Left cardiac atrium (tissue), 4 donors: ENCODE measurements around the gene DNPH1. TPM values are rescaled to one million over a fixed set of nuclear protein-coding genes. Genes with fewer than 3 reads are reported as not detected.

Source experiments
- ATAC-seq, 2 donors: fragments of 200-7000 bp; cut with Tn5 transposase; one replicate each; pipeline ENCODE4 v1.9.1; 2020; ENCODE audit warnings: mild to moderate bottlenecking in 2 of 2, moderate library complexity in 2 of 2
- DNase-seq: peaks from one replicate; pipeline ENCODE4 v3.0.0-alpha.2; 2020
- intact Hi-C, 2 donors: fragments of 100-400 bp; cut with DNase I; formaldehyde crosslinking; loops; one replicate each; pipeline versions ENCODE4 v1.14.1 to v1.15.1; 2022 to 2023
- total RNA-seq, 2 donors: library from RNA; stranded (reverse); fragmentation: NEBNext Ultra II Directional; extraction: Animal tissue kit (Norgen Biotek cat#: 25700); gene quantifications; one replicate each; pipeline ENCODE4 v1.2.1, GENCODE V29; 2021
- donor health status: DM: no; HTN: yes; CAD: no.
- donor health status: DM: no; HTN: yes; CAD: no; lungs with severe emphysema.
- donor health status: DM: yes; HTN: yes; CAD: no.
- donor health status: Dilated cardiomyopathy.

Gene DNPH1
- total RNA-seq, 2 donors from 2014 or later, result 22.7 to 35.4 TPM

DNA sequence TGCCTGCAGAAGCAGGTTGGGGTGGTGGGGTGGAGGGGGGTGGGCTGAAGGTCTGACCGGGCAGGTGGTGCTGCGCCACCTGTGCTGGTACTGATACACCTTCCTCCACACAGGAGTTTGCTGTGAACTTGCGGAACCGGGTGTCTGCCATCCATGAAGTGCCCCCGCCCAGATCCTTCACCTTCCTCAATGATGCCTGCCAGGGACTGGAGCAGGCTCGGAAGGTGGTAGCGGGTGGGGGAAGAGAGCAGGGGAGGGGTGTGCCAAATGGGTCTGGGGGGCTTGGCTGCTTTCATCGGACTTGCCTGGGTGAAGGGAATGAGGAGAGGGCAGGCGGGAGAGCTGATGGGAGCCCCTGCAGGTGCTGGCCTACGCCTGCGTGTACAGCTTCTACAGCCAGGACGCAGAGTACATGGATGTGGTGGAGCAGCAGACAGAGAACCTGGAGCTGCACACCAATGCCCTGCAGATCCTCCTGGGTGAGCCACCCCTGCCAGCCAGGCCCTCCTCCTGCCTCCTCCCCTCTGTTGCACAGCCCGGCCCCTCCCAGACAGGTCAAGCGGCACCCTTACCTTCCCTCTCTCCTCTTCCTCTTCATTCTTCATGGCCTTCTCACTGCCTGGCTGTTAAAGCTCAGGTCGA is 6.7 kb downstream of the DNPH1 start:
- DNase-seq, result no peak
- intact Hi-C loops, result no loop called here
- no peak for ATAC-seq

DNA sequence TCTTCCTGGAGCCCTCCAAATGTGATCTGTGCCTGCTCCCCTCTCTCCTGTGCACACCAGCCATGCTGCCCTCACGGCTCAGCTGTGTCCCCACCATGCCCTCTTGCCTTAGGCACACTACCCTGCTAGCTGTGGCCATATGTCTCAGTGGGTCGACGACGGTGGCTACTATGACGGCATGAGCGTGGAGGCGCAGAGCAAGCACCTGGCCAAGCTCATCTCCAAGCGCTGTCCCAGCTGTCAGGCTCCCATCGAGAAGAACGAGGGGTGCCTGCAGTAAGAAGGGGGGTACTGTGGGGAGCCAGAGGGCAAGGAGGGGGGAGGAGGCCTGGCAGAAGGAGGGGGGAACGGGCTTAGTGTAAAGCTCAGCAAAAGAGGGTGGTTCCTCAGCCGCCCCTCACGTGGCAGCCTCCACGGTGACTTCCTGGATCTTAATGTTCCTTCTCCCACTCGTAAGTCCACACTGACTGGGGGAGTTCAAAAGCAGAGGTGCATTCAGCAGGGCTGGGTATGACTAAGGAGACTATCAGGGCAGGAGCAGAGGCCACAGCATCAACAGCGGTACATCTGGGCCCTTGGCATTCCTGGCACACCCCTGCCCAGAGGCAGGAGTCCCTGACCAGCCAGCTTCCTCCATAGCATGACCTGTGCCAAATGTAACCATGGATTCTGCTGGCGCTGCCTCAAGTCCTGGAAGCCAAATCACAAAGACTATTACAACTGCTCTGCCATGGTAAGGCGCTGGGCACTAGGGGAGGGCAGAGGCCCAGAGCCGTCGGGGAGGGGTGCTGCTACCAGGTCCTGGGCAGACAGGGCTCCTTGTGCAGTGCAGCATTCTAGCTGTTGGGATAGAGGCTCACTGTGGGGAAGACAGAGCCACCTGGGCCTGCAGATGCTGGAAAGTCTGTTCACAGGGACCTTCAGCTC is 8.0 kb downstream of the DNPH1 start:
- intact Hi-C loops, result no loop called here

DNA sequence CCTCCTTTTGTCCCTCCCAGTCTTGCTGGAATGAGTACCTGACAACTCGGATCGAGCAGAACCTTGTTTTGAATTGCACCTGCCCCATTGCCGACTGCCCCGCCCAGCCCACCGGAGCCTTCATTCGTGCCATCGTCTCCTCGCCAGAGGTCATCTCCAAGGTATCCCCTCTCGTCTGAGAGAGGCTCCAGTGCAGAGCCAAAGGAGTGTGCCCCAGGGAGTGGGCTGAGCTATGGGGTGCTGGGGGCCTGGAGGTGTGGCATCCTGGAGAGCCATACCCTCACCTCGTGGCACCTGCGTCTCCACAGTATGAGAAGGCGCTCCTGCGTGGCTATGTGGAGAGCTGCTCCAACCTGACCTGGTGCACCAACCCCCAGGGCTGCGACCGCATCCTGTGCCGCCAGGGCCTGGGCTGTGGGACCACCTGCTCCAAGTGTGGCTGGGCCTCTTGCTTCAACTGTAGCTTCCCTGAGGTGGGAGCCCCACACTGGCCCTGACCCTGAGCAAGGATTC is 8.8 kb downstream of the DNPH1 start:
- intact Hi-C loops, result no loop called here
- DNase-seq, result no peak
- no peak for ATAC-seq

More for the DNA sequence above, 8.0 kb downstream of the DNPH1 start:
- ATAC-seq (no peak), DNase-seq (no peak)

- ATAC-seq, result no peak
- no peak for DNase-seq
- intact Hi-C loops, result no loop called here
Measured at GRCh38 chr6:43219814-43220213, 9.5 kb downstream of the DNPH1 start.

DNA sequence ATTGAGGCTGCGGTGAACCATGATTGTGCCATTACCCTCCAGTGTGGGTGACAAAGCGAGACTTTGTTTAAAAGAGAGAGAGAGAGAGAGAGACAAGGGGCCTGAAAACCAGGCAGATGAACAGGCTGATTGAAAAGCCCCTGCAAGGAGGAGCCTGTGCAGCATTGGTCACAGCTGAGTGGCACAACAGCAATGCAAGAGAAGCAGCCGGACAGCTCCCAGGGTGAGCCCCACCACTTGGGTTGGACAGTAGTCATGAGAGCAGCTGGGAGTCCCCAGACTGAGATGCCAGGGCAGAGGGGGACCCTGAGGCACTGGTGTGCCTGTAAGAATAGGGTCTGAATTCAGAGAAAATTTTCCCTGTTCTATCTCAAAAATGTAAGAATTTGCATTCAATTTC is 10.2 kb downstream of the DNPH1 start:
- ATAC-seq (no peak), DNase-seq (no peak)
- intact Hi-C loops, result no loop called here

DNA sequence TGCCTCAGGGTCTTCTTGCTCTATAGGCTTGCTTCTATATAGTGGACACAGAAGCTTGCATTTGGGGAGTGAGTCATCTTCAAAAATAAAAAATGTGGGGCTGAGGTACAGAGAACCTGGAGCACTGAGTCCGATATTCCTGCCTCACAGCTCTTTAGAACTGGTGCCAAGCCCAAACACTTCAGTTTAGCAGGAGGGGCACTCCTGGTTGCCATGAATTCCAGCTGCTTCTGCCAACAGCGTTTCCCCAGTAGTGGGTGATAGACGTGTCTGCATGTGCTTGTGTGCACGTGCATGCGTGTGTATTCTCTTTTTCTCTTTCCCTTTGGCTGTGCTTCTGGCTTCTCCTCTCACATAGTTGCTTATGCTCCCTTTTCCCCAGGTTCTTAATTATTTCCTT is 11.9 kb downstream of the DNPH1 start:
- ATAC-seq (no peak), DNase-seq (no peak)
- intact Hi-C loops, result no loop called here

GRCh38 chr6:43216200-43216599 is 13.1 kb downstream of the DNPH1 start:
- DNase-seq (no peak), ATAC-seq (no peak)
- intact Hi-C loops, result no loop called here

- no peak for DNase-seq
- intact Hi-C loops, result no loop called here
- ATAC-seq, result no peak
Measured at GRCh38 chr6:43215066-43215465, 14.2 kb downstream of the DNPH1 start.

- DNase-seq (no peak), ATAC-seq (no peak)
Measured at GRCh38 chr6:43213431-43213830, 15.8 kb downstream of the DNPH1 start.

DNA sequence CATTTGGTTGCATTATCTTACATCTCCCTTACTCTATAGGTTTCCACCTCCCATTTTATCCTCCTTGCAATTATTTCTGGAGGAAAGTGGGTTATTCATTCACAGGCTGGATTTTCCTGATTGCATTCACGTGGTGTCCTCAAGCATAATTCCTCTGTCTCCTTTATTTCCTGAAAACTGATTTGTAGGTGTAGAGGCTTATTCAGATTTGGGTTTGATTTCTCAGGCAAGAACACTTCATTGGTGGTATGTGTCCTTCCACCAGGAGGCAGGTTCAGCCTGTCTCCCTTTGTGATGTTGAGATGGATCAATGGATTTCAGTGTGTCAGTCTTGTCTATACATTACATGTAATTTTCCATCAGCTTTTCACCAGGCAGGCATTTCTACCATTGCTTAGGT is 17.3 kb downstream of the DNPH1 start:
- ATAC-seq (no peak), DNase-seq (no peak)
- intact Hi-C loops, result no loop called here

More at GRCh38 chr6:43213431-43213830, 15.8 kb downstream of the DNPH1 start:
- intact Hi-C loops, result no loop called here

DNA sequence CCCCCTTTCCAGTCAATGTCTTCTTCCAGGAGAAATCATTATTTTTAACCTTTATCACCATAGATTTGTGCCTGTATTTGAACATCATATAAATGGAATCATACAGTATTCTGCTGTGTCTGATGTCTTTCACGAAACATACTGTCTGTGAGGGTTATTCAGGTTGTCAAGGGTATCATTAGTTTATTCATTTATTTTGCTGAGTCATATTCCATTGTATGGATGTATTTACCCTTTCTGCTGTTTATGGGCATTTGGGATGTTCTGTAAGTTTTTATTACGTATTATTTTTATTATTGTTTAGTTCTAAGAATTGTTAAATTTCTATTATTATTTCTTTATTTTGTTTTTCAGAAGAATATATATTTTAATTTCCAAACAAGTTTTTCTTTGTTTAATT is 22.0 kb downstream of the DNPH1 start:
- ATAC-seq (no peak), DNase-seq (no peak)
- intact Hi-C loops, result no loop called here

DNA sequence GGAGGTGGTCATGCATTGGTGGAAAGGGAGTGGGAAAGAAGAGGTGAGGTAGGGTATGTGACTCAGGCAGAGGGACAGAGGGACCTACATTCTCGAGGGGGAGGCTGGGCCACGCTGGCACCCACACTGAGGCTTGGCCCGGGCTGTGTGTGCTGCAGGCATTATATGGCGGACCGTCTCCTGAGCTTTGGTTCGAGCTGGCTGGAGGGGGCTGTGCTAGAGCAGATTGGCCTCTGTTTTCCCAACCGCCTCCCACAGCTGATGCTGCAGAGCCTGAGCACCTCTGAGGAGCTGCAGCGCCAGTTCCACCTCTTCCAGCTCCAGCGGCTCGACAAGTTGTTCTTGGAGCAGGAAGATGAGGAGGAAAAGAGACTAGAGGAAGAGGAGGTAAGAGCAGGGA is 23.4 kb downstream of the DNPH1 start:
- peak in 1 of 2 donors; percentile 15 for ATAC-seq
- DNase-seq, result no peak
- intact Hi-C loops, result no loop called here

GRCh38 chr6:43204271-43205105 is 24.8 kb downstream of the DNPH1 start:
- intact Hi-C loops, result no loop called here
- DNase-seq (no peak), ATAC-seq (no peak)

- intact Hi-C loops, result no loop called here
- ATAC-seq, result no peak
- no peak for DNase-seq
Measured at GRCh38 chr6:43203718-43204095, 25.6 kb downstream of the DNPH1 start.

GRCh38 chr6:43203029-43203717 is 26.1 kb downstream of the DNPH1 start:
- intact Hi-C loops, result no loop called here
- no peak for ATAC-seq
- no peak for DNase-seq

GRCh38 chr6:43202451-43202850 is 26.8 kb downstream of the DNPH1 start:
- ATAC-seq (no peak), DNase-seq (no peak)
- intact Hi-C loops, result no loop called here

DNA sequence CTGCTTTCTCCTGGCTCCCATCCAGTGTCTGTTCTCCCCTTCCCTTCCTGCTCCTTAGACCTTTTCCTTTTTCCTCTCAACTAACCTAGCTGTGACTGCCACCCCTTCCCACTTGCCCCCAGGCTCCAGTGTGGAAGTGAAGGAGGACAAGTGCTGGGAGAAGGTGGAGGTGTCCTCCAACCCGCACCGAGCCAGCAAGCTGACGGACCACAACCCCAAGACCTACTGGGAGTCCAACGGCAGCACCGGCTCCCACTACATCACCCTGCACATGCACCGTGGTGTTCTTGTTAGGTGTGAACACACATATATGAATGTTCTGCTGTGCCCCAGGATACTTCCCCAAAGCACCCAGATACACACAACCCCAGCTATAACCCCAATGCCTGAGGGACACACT is 28.7 kb downstream of the DNPH1 start:
- DNase-seq (no peak), ATAC-seq (no peak)
- intact Hi-C loops, result no loop called here

DNA sequence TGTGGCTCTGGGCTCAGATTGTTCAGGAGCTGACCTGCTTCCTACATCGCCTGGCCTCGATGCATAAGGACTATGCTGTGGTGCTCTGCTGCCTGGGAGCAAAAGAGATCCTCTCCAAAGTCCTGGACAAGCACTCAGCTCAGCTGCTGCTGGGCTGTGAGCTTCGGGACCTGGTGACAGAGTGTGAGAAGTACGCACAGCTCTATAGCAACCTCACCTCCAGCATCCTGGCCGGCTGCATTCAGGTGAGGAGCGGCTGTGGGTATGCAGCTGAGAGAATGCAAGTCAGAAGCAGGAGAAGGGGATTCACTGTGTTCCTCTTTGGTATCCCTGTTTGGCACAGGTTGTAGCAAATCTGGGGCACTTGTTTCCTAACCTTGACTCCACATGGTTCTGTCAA is 29.4 kb downstream of the DNPH1 start:
- DNase-seq (no peak), ATAC-seq (no peak)
- intact Hi-C loops, result no loop called here

DNA sequence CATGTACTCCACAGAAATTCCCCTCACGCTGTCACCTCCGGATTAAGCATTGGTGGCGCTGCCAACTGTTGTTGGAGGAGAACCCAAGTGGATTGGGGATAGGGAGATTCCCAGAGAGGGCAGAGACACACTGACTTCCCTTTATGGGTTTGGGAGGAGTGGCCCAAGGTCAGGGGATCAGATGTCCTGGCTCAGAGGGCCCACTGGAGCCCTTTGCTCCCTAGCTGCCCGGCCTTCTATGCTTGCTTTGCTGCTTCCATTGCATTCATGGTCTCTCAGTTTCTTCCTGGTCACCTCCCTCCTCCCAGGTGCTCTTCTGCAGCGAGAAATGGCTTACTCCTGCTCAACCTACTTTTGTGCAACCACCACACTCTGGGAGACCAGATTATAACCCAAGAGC is 32.9 kb downstream of the DNPH1 start:
- intact Hi-C loops, result no loop called here
- ATAC-seq (no peak), DNase-seq (no peak)
